ENCODE measurements around the gene CCL17. TPM values are rescaled to one million over a fixed set of nuclear protein-coding genes. Genes with fewer than 3 reads are reported as not detected.
A peak's percentile ranks its signal among the peaks of the same experiment; 100 is the strongest.

Gene CCL17
- total RNA-seq, 1 experiment from 2014 or later = not detected

- BruUV-seq (replicated peaks) = no TSS peak
- POLR2A ChIA-PET = interaction anchor here (1.4 kb wide), 1 partner anchor 67 kb away, joined by 5 read pairs; no protein-coding TSS in a partner anchor
- peaks cover 16% of the 10 kb centered on the region for H3K27me3 Mint-ChIP-seq (ENCODE audit: insufficient read depth, unreplicated experiment)
- H3K27ac Mint-ChIP-seq (ENCODE audit: low read depth, unreplicated experiment) = no peak overlapping the region
- TF ChIP-seq CTCF (IDR thresholded peaks at IDR 0.05; ENCODE audit: unreplicated experiment) = no peak
- no peaks in the 10 kb centered on the region for H3K36me3 Mint-ChIP-seq (ENCODE audit: insufficient read depth, unreplicated experiment)
- intact Hi-C loops (cut with micrococcal nuclease) = no loop called here
- no peak for DNase-seq (ENCODE audit: unreplicated experiment)
- no peak overlapping the region for H3K4me3 Mint-ChIP-seq (ENCODE audit: unreplicated experiment)
- CTCF ChIA-PET = interaction anchor here (2.0 kb wide), 1 partner anchor 10 kb away, joined by 9 read pairs; no protein-coding TSS in a partner anchor
- H3K4me1 Mint-ChIP-seq (ENCODE audit: insufficient read depth, unreplicated experiment) = peaks cover 10% of the 10 kb centered on the region
- no peaks in the 10 kb centered on the region for H3K9me3 Mint-ChIP-seq (ENCODE audit: unreplicated experiment)
Observed at GRCh38 chr16:57409065-57409464, 4.5 kb downstream of the CCL17 start.

- Mint-ChIP-seq H3K4me1 (ENCODE audit: insufficient read depth, unreplicated experiment) (peaks cover 10% of the 10 kb centered on the region), H3K4me3 (ENCODE audit: unreplicated experiment) (no peak overlapping the region), H3K27me3 (ENCODE audit: insufficient read depth, unreplicated experiment) (peaks cover 6% of the 10 kb centered on the region), H3K9me3 (ENCODE audit: unreplicated experiment) (no peaks in the 10 kb centered on the region), H3K27ac (ENCODE audit: low read depth, unreplicated experiment) (peak overlapping the region; percentile 37), H3K36me3 (ENCODE audit: insufficient read depth, unreplicated experiment) (no peaks in the 10 kb centered on the region)
- ChIA-PET CTCF (interaction anchor here (2.0 kb wide), 1 partner anchor 9 kb away, joined by 9 read pairs; no protein-coding TSS in a partner anchor), POLR2A (interaction anchor here (1.4 kb wide), 1 partner anchor 68 kb away, joined by 5 read pairs; no protein-coding TSS in a partner anchor)
- no peak for TF ChIP-seq CTCF (IDR thresholded peaks at IDR 0.05; ENCODE audit: unreplicated experiment)
- BruUV-seq (replicated peaks) = no TSS peak
- intact Hi-C loops (cut with micrococcal nuclease) = loop anchor here (10.0 kb wide), 1 partner anchor 225 kb away; the partner anchor contains the start of genes PSME3IP1 and RSPRY1
- DNase-seq (ENCODE audit: unreplicated experiment) = peak; percentile 57
Observed at GRCh38 chr16:57409870-57410587, 5.5 kb downstream of the CCL17 start.

- no peak overlapping the region for H3K27ac Mint-ChIP-seq (ENCODE audit: low read depth, unreplicated experiment)
- H3K9me3 Mint-ChIP-seq (ENCODE audit: unreplicated experiment) = no peaks in the 10 kb centered on the region
- H3K4me3 Mint-ChIP-seq (ENCODE audit: unreplicated experiment) = no peak overlapping the region
- ChIA-PET CTCF (interaction anchor here (0.5 to 0.7 kb wide), 3 partner anchors 9 to 533 kb away, joined by 3 to 4 read pairs (median 3); no protein-coding TSS in a partner anchor), POLR2A (interaction anchor here (0.7 kb wide), 1 partner anchor 50 kb away, joined by 3 read pairs; no protein-coding TSS in a partner anchor)
- DNase-seq (ENCODE audit: unreplicated experiment) = no peak
- intact Hi-C loops (cut with micrococcal nuclease) = loop anchor here (10.0 kb wide), 1 partner anchor 227 kb away; the partner anchor contains the start of genes PSME3IP1 and RSPRY1
- no peak for TF ChIP-seq CTCF (IDR thresholded peaks at IDR 0.05; ENCODE audit: unreplicated experiment)
- H3K27me3 Mint-ChIP-seq (ENCODE audit: insufficient read depth, unreplicated experiment) = no peaks in the 10 kb centered on the region
- peaks cover 10% of the 10 kb centered on the region for H3K4me1 Mint-ChIP-seq (ENCODE audit: insufficient read depth, unreplicated experiment)
- H3K36me3 Mint-ChIP-seq (ENCODE audit: insufficient read depth, unreplicated experiment) = no peaks in the 10 kb centered on the region
- no TSS peak for BruUV-seq (replicated peaks)
Observed at GRCh38 chr16:57411362-57411976, 6.9 kb downstream of the CCL17 start.

- CTCF ChIA-PET = interaction anchor here (0.6 to 2.2 kb wide), 4 partner anchors 17 to 112 kb away, joined by 3 to 8 read pairs (median 4); no protein-coding TSS in a partner anchor
- no peaks in the 10 kb centered on the region for H3K36me3 Mint-ChIP-seq (ENCODE audit: insufficient read depth, unreplicated experiment)
- H3K4me1 Mint-ChIP-seq (ENCODE audit: insufficient read depth, unreplicated experiment) = peaks cover 16% of the 10 kb centered on the region
- H3K9me3 Mint-ChIP-seq (ENCODE audit: unreplicated experiment) = no peaks in the 10 kb centered on the region
- TF ChIP-seq CTCF (IDR thresholded peaks at IDR 0.05; ENCODE audit: unreplicated experiment) = no peak
- intact Hi-C loops (cut with micrococcal nuclease) = loop anchor here (10.0 kb wide), 1 partner anchor 228 kb away; the partner anchor contains the start of genes PSME3IP1 and RSPRY1
- no peak for DNase-seq (ENCODE audit: unreplicated experiment)
- no peaks in the 10 kb centered on the region for H3K27me3 Mint-ChIP-seq (ENCODE audit: insufficient read depth, unreplicated experiment)
- H3K27ac Mint-ChIP-seq (ENCODE audit: low read depth, unreplicated experiment) = no peak overlapping the region
- BruUV-seq (replicated peaks) = no TSS peak
- H3K4me3 Mint-ChIP-seq (ENCODE audit: unreplicated experiment) = no peak overlapping the region
- POLR2A ChIA-PET = interaction anchor here (1.1 to 1.9 kb wide), 2 partner anchors 34 to 112 kb away, joined by 3 to 7 read pairs; partner anchors contain the start of genes CIAPIN1 and COQ9
Observed at GRCh38 chr16:57412584-57412983, 8.0 kb downstream of the CCL17 start.
